MG63 (cell line): Measurements from ENCODE around the gene IL1RL1. TPM values are rescaled to one million over a fixed set of nuclear protein-coding genes. Genes with fewer than 3 reads are reported as not detected.

Source experiments
- DNase-seq: peaks from one replicate; pipeline ENCODE4 v3.0.0-alpha.2; 2020
- H3K27me3 ChIP-seq: fragments of 250-450 bp; sonication (Bioruptor Pico); 2 replicates; pipeline ENCODE4 v1.5.1; 2020; ENCODE audit warnings: mild to moderate bottlenecking, moderate library complexity
- H3K36me3 ChIP-seq: fragments of 250-450 bp; sonication (Bioruptor Pico); 2 replicates; pipeline ENCODE4 v1.5.1; 2020; ENCODE audit warnings: mild to moderate bottlenecking, moderate library complexity
- H3K4me3 ChIP-seq: fragments of 250-450 bp; sonication (Bioruptor Pico); 2 replicates; pipeline ENCODE4 v1.5.1; 2020; ENCODE audit warnings: mild to moderate bottlenecking, moderate library complexity
- H3K9me3 ChIP-seq: fragments of 250-450 bp; sonication (Bioruptor Pico); 2 replicates; pipeline ENCODE4 v1.5.1; 2020; ENCODE audit warnings: mild to moderate bottlenecking, moderate library complexity
- total RNA-seq: library from RNA; depleted of rRNA; stranded (reverse); fragments of >200 nt; shearing (Covaris generic); gene quantifications from 2 replicates; pipeline ENCODE4 v1.2.3, GENCODE V29; 2014; ENCODE audit warnings: low replicate concordance; rRNA removed

The IL1RL1 gene
- total RNA-seq, 1 experiment from 2014 or later = not detected

GRCh38 chr2:102376052-102376591 lies 64.8 kb downstream of the IL1RL1 start:
- H3K27me3 ChIP-seq = no peaks in the 10 kb centered on the region
- H3K4me3 ChIP-seq = no peak overlapping the region
- no peaks in the 10 kb centered on the region for H3K9me3 ChIP-seq
- DNase-seq = no peak
- no peaks in the 10 kb centered on the region for H3K36me3 ChIP-seq

GRCh38 chr2:102383722-102384121 lies 72.4 kb downstream of the IL1RL1 start:
- Histone ChIP-seq H3K4me3 (no peak overlapping the region), H3K27me3 (no peaks in the 10 kb centered on the region)

DNA sequence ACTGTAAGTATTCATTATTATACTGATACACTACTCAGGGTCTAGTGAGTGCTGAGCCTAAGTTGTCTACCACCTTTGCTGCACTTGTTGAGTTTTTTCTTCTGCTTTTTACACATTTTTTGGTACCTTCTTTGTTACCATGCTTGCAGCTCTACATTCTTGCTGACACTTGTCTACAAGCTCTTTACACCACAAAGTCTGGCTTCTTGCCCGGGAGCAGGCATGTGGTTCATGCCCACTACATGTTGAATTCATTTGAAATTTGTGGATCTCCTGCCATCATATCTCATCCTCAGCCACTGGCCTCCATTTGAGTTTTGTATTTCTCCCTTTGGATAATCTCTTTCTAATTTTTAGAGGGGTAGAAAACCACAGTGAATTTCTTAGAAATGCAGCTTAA lies 74.2 kb downstream of the IL1RL1 start:
- H3K9me3 ChIP-seq = 0 out of 2 replicates have a peak, but pooled peaks cover 3% of the 10 kb centered on the region
- no peak overlapping the region for H3K4me3 ChIP-seq
- no peak for DNase-seq

More at GRCh38 chr2:102383722-102384121, 72.4 kb downstream of the IL1RL1 start:
- Histone ChIP-seq H3K9me3 (0 out of 2 replicates have a peak, but pooled peaks cover 3% of the 10 kb centered on the region), H3K36me3 (no peaks in the 10 kb centered on the region)
- DNase-seq = no peak

GRCh38 chr2:102386004-102386403 lies 74.6 kb downstream of the IL1RL1 start:
- DNase-seq = no peak
- 0 out of 2 replicates have a peak, but pooled peaks cover 3% of the 10 kb centered on the region for H3K9me3 ChIP-seq

More for the DNA sequence above, 74.2 kb downstream of the IL1RL1 start:
- no peaks in the 10 kb centered on the region for H3K36me3 ChIP-seq
- H3K27me3 ChIP-seq = no peaks in the 10 kb centered on the region

GRCh38 chr2:102386867-102387541 lies 75.6 kb downstream of the IL1RL1 start:
- H3K9me3 ChIP-seq = 0 out of 2 replicates have a peak, but pooled peaks cover 3% of the 10 kb centered on the region
- H3K36me3 ChIP-seq = no peaks in the 10 kb centered on the region
- H3K4me3 ChIP-seq = no peak overlapping the region
- DNase-seq = no peak
- no peaks in the 10 kb centered on the region for H3K27me3 ChIP-seq

More at GRCh38 chr2:102386004-102386403, 74.6 kb downstream of the IL1RL1 start:
- Histone ChIP-seq H3K4me3 (no peak overlapping the region), H3K27me3 (no peaks in the 10 kb centered on the region), H3K36me3 (no peaks in the 10 kb centered on the region)

GRCh38 chr2:102387763-102388546 lies 76.6 kb downstream of the IL1RL1 start:
- DNase-seq = no peak
- no peaks in the 10 kb centered on the region for H3K27me3 ChIP-seq
- no peaks in the 10 kb centered on the region for H3K36me3 ChIP-seq
- no peaks in the 10 kb centered on the region for H3K9me3 ChIP-seq
- H3K4me3 ChIP-seq = no peak overlapping the region

GRCh38 chr2:102391565-102391964 lies 80.2 kb downstream of the IL1RL1 start:
- Histone ChIP-seq H3K36me3 (no peaks in the 10 kb centered on the region), H3K9me3 (no peaks in the 10 kb centered on the region), H3K4me3 (no peak overlapping the region), H3K27me3 (no peaks in the 10 kb centered on the region)
- DNase-seq = no peak

DNA sequence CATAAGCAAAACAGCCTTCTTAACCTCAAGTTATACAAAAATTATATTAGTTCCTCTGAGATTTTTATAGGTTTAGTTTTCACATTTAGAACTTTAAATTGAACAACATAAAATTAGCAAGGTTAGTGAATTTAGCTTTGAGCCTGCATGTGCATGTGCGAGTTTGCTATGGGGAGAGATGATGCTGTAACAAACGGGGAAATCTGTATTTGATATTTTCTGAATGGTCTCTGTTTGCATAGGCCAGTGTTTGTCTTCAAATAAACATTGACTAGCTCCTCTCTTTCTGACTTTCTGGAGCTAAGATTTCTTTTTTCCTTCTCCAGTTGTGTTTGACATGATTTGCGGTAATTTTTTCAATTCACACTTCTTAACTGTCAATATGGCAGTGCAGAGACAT lies 80.7 kb downstream of the IL1RL1 start:
- Histone ChIP-seq H3K27me3 (no peaks in the 10 kb centered on the region), H3K4me3 (no peak overlapping the region), H3K36me3 (no peaks in the 10 kb centered on the region), H3K9me3 (no peaks in the 10 kb centered on the region)
- no peak for DNase-seq

GRCh38 chr2:102392942-102393341 lies 81.6 kb downstream of the IL1RL1 start:
- no peak for DNase-seq
- H3K9me3 ChIP-seq = no peaks in the 10 kb centered on the region
- H3K27me3 ChIP-seq = no peaks in the 10 kb centered on the region
- H3K4me3 ChIP-seq = no peak overlapping the region
- H3K36me3 ChIP-seq = no peaks in the 10 kb centered on the region

DNA sequence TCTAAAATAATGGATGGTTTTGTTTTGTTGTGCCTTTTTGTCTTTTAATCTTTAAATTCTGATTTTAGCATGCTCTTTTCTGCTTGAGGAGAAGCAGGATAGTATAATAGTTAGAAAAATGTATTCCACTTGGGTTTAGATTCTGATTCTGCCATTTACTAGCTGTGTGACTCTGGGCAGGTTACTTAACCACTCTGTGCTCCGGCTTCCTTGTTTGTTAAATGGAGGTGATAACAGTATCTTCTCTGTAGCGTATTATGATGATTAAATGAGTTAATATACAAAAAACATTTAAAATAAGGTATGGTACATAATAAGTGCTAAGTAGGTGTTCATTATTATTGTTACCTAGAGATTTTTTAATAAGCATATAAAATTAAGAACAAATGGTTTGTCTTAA lies 84.6 kb downstream of the IL1RL1 start:
- DNase-seq = no peak
- H3K9me3 ChIP-seq = no peaks in the 10 kb centered on the region
- H3K4me3 ChIP-seq = no peak overlapping the region
- H3K36me3 ChIP-seq = no peaks in the 10 kb centered on the region
- no peaks in the 10 kb centered on the region for H3K27me3 ChIP-seq

GRCh38 chr2:102397209-102397608 lies 85.8 kb downstream of the IL1RL1 start:
- no peak for DNase-seq
- H3K27me3 ChIP-seq = no peaks in the 10 kb centered on the region
- H3K9me3 ChIP-seq = no peaks in the 10 kb centered on the region
- no peaks in the 10 kb centered on the region for H3K36me3 ChIP-seq
- no peak overlapping the region for H3K4me3 ChIP-seq

DNA sequence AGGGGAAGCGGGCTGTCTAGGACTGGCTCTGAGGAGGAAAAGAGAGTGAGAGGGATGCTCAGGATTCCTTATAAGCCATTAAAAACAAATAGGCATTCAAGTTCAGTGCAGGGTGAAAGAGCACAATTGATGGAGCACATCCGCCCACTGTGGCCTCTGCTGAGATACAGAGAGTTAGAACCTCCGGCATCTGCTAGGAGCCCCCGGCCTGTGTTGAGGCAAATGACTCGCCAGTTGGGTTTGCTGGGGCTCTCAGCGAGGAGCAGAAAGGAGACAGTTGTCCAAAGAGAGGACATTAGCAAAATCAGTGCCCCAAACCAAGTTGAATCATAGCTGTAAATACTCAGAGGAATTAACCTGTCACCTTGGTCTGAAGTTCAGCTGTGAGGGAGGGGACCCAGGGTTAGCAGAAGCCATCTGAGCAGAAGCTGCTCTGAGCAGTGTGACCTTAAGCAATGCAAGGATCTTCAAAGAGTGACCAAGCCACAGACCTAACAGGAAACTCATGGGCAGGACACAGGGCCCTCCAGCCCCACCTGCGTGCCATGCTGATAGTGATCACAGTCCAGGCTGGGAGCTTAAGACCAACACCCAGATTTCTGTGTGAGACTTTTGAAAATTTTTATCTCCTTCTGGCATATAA lies 88.3 kb downstream of the IL1RL1 start:
- Histone ChIP-seq H3K27me3 (no peaks in the 10 kb centered on the region), H3K9me3 (no peaks in the 10 kb centered on the region), H3K36me3 (no peaks in the 10 kb centered on the region), H3K4me3 (no peak overlapping the region)
- no peak for DNase-seq

DNA sequence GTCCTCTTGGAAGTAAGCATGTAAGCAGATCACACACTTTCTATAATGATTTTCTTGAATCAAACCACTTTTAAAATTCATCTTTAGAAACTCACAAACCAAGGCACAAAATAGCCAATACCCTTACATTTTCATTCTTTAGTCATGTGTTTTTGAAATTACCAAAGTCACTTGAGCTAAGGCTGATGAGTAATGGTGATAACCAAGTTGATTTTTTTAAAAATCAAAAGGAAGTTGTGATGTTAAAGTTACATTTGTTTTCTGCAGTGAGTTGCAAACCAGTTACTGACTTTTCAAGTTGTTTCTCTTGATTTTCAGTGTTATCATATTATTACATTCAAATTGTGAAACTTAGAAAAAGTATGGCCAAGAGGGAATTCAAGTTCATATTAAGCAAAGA lies 90.1 kb downstream of the IL1RL1 start:
- no peak for DNase-seq
- Histone ChIP-seq H3K36me3 (no peaks in the 10 kb centered on the region), H3K4me3 (no peak overlapping the region), H3K27me3 (no peaks in the 10 kb centered on the region; the same call in 1 of the 2 replicates), H3K9me3 (no peaks in the 10 kb centered on the region)

Other genes starting within 250 kb of the IL1RL1 start
- 0.82 and 1.4 TPM in 2 replicates for gene IL1R1, start 168.8 kb upstream of the IL1RL1 start, total RNA-seq
- gene IL1RL2, start 124.5 kb upstream of the IL1RL1 start, total RNA-seq = not detected in 2 replicates
- gene IL18R1, start 44.2 kb downstream of the IL1RL1 start, total RNA-seq = not detected in 2 replicates
- gene IL18RAP, start 111.6 kb downstream of the IL1RL1 start, total RNA-seq = not detected in 2 replicates
- gene SLC9A4, start 161.7 kb downstream of the IL1RL1 start, total RNA-seq = not detected in 2 replicates